ENCODE measurements around the gene NRROS. TPM values are rescaled to one million over a fixed set of nuclear protein-coding genes. Genes with fewer than 3 reads are reported as not detected.

NRROS gene
- total RNA-seq, 1 donor from 2014 or later: 1.4 TPM

- Mint-ChIP-seq H3K27ac (no peak overlapping the region), H3K9me3 (ENCODE audit: low read depth) (no peaks in the 10 kb centered on the region), H3K36me3 (ENCODE audit: insufficient read depth) (no peaks in the 10 kb centered on the region), H3K4me3 (ENCODE audit: low read depth) (no peak overlapping the region), H3K4me1 (ENCODE audit: low read depth) (no peaks in the 10 kb centered on the region), H3K27me3 (no peaks in the 10 kb centered on the region)
- DNase-seq (ENCODE audit: low spot score, unreplicated experiment): no peak
- TF ChIP-seq, protein P1, sequence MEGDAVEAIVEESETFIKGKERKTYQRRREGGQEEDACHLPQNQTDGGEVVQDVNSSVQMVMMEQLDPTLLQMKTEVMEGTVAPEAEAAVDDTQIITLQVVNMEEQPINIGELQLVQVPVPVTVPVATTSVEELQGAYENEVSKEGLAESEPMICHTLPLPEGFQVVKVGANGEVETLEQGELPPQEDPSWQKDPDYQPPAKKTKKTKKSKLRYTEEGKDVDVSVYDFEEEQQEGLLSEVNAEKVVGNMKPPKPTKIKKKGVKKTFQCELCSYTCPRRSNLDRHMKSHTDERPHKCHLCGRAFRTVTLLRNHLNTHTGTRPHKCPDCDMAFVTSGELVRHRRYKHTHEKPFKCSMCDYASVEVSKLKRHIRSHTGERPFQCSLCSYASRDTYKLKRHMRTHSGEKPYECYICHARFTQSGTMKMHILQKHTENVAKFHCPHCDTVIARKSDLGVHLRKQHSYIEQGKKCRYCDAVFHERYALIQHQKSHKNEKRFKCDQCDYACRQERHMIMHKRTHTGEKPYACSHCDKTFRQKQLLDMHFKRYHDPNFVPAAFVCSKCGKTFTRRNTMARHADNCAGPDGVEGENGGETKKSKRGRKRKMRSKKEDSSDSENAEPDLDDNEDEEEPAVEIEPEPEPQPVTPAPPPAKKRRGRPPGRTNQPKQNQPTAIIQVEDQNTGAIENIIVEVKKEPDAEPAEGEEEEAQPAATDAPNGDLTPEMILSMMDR (IDR thresholded peaks at IDR 0.05; ENCODE audit: unreplicated experiment): no peak
Observed at GRCh38 chr3:196651819-196652218, 12.3 kb downstream of the NRROS start.

GRCh38 chr3:196652961-196653795 is 13.7 kb downstream of the NRROS start:
- Mint-ChIP-seq H3K4me3 (ENCODE audit: low read depth) (no peak overlapping the region), H3K27ac (no peak overlapping the region)
- TF ChIP-seq, protein P1 (IDR thresholded peaks at IDR 0.05; ENCODE audit: unreplicated experiment): no peak

DNA sequence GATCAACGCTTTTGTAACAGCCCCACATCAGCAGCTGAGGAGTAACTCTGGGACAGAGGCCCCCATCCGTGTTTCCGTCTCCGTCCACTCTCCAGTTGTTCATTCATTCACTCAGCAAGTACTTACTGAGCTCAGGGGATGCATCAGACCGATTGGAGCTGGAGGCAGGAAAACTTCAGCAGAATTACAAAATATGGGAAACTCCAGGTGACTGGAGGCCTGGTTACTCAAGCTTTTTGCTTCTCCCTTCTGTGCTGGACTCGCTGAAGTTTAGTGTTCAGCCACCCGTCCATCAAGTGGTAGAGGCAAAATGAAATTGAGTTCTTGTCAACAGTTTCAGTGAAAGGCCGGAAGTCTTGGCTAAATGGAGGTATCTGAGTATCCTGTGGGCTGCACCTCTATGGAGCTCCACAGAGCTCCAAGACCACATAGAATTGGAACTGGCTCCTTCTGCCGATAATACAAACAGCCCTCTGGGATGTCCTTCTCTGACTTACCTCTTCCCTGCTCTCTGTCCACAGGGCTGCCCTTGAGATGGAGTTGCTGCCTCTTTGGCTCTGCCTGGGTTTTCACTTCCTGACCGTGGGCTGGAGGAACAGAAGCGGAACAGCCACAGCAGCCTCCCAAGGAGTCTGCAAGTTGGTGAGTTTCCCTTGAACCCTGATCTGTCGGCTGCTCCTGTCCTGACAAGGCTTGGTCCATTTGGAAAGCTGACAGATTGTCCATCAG is 14.7 kb downstream of the NRROS start:
- Mint-ChIP-seq H3K27ac (no peak overlapping the region), H3K36me3 (ENCODE audit: insufficient read depth) (no peaks in the 10 kb centered on the region), H3K27me3 (no peaks in the 10 kb centered on the region), H3K4me3 (ENCODE audit: low read depth) (no peak overlapping the region), H3K4me1 (ENCODE audit: low read depth) (no peaks in the 10 kb centered on the region), H3K9me3 (ENCODE audit: low read depth) (no peaks in the 10 kb centered on the region)
- no peak for DNase-seq (ENCODE audit: low spot score, unreplicated experiment)
- TF ChIP-seq, protein P1 (IDR thresholded peaks at IDR 0.05; ENCODE audit: unreplicated experiment): no peak

More at GRCh38 chr3:196652961-196653795, 13.7 kb downstream of the NRROS start:
- H3K36me3 Mint-ChIP-seq (ENCODE audit: insufficient read depth): no peaks in the 10 kb centered on the region
- H3K9me3 Mint-ChIP-seq (ENCODE audit: low read depth): no peaks in the 10 kb centered on the region
- H3K27me3 Mint-ChIP-seq: no peaks in the 10 kb centered on the region
- no peaks in the 10 kb centered on the region for H3K4me1 Mint-ChIP-seq (ENCODE audit: low read depth)
- DNase-seq (ENCODE audit: low spot score, unreplicated experiment): no peak

DNA sequence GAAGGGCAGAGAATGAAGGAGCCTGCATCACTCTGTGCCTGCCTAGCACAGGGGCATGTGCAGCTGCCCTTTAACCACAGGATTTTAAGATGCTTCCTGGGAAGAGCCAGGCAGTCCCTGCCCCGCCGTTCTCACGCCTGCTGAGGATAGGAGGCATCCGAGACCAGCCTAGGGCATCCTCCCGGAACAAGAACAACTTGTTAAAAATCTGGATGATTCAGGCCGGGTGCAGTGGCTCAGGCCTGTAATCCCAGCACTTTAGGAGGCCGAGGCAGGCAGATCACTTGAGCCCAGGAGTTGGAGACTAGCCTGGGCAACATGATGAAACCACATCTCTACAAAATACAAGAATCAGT is 15.2 kb downstream of the NRROS start:
- Mint-ChIP-seq H3K4me1 (ENCODE audit: low read depth) (no peaks in the 10 kb centered on the region), H3K36me3 (ENCODE audit: insufficient read depth) (no peaks in the 10 kb centered on the region), H3K27me3 (no peaks in the 10 kb centered on the region), H3K4me3 (ENCODE audit: low read depth) (no peak overlapping the region), H3K27ac (no peak overlapping the region), H3K9me3 (ENCODE audit: low read depth) (no peaks in the 10 kb centered on the region)
- TF ChIP-seq, protein P1 (IDR thresholded peaks at IDR 0.05; ENCODE audit: unreplicated experiment): no peak
- DNase-seq (ENCODE audit: low spot score, unreplicated experiment): no peak

GRCh38 chr3:196655496-196655895 is 16.0 kb downstream of the NRROS start:
- no peak overlapping the region for H3K27ac Mint-ChIP-seq
- TF ChIP-seq, protein P1 (IDR thresholded peaks at IDR 0.05; ENCODE audit: unreplicated experiment): no peak

More at GRCh38 chr3:196655496-196655895, 16.0 kb downstream of the NRROS start:
- H3K27me3 Mint-ChIP-seq: no peaks in the 10 kb centered on the region
- H3K4me3 Mint-ChIP-seq (ENCODE audit: low read depth): no peak overlapping the region
- no peaks in the 10 kb centered on the region for H3K4me1 Mint-ChIP-seq (ENCODE audit: low read depth)
- no peaks in the 10 kb centered on the region for H3K9me3 Mint-ChIP-seq (ENCODE audit: low read depth)
- H3K36me3 Mint-ChIP-seq (ENCODE audit: insufficient read depth): no peaks in the 10 kb centered on the region
- DNase-seq (ENCODE audit: low spot score, unreplicated experiment): no peak

All from progenitor cell of endocrine pancreas (in vitro differentiated cells).